ENCODE data around the gene PPFIA1. TPM values are rescaled to one million over a fixed set of nuclear protein-coding genes. Genes with fewer than 3 reads are reported as not detected.
A peak's percentile ranks its signal among the peaks of the same experiment; 100 is the strongest.

Gene PPFIA1
- total and polyA plus RNA-seq, 10 of the 15 experiments (the other 5 are each of a cell fraction or from before 2014, with no cell fraction given), result 5.2 to 26.2 (median 15.8) TPM

- no peak for DNase-seq (ENCODE audit: low read depth, low spot score)
- Histone ChIP-seq H3K79me2 (ENCODE audit: control insufficient read depth, insufficient read depth, low read length) (no peaks in the 10 kb centered on the region; the same call in 1 of the 2 replicates), H3K4me3 (no peak overlapping the region), H3K9me3 (replicated peaks; ENCODE audit: control insufficient read depth, insufficient read depth, low read length) (no peaks in the 10 kb centered on the region), H4K20me1 (ENCODE audit: control insufficient read depth, insufficient read depth) (no peaks in the 10 kb centered on the region), H3K4me2 (ENCODE audit: control insufficient read depth, insufficient read depth) (no peak overlapping the region), H3K27ac (ENCODE audit: control insufficient read depth, insufficient read depth) (no peak overlapping the region), H3K36me3 (ENCODE audit: control insufficient read depth in 2 of 2, insufficient read depth in 2 of 2, low read length in 1 of 2) (peaks cover 5 to 13% of the 10 kb centered on the region in 2 experiments; a peak in 3 of 4 replicates), H2AFZ (ENCODE audit: control insufficient read depth, low read depth, low read length) (no peak overlapping the region), H3K27me3 (replicated peaks in 1 of 2; ENCODE audit: control insufficient read depth in 2 of 2, insufficient read depth in 2 of 2, low read length in 1 of 2) (no peaks in the 10 kb centered on the region), H3K4me1 (ENCODE audit: control insufficient read depth, insufficient read depth, low read length) (peaks cover 14% of the 10 kb centered on the region), H3K9ac (ENCODE audit: control insufficient read depth, insufficient read depth, low read length) (no peak overlapping the region)
- WGBS (ENCODE audit: insufficient coverage, insufficient replicate concordance, low lambda C conversion rate, missing lambda C conversion rate), result 94% methylated on average over 7 of the region's 7 CpGs
- ATAC-seq, result no peak
- ChIA-PET SMC1A (ENCODE audit: uncharacterized antibody, unreplicated experiment) (no interaction called here), RAD21 (ENCODE audit: unreplicated experiment) (no interaction called here), CTCF (no interaction called here), POLR2A (no interaction called here)
- no peak for TF ChIP-seq RFX5 (IDR thresholded peaks at IDR 0.05; ENCODE audit: low read depth, low read length)
- TF ChIP-seq KDM1A (IDR thresholded peaks at IDR 0.05; ENCODE audit: borderline replicate concordance), result no peak
- FAIRE-seq, result no peak
- intact Hi-C loops (cut with micrococcal nuclease; ENCODE audit: unreplicated experiment), result no loop called here
- no TSS peak for BruUV-seq (replicated peaks)
- in situ Hi-C loops (cut with MboI), result no loop called here
Measured at GRCh38 chr11:70281156-70281609, 10.7 kb downstream of the PPFIA1 start.

- Histone ChIP-seq H3K9me3 (replicated peaks; ENCODE audit: control insufficient read depth, insufficient read depth, low read length) (no peaks in the 10 kb centered on the region), H3K27ac (ENCODE audit: control insufficient read depth, insufficient read depth) (no peak overlapping the region), H3K27me3 (replicated peaks in 1 of 2; ENCODE audit: control insufficient read depth in 2 of 2, insufficient read depth in 2 of 2, low read length in 1 of 2) (no peaks in the 10 kb centered on the region), H3K4me2 (ENCODE audit: control insufficient read depth, insufficient read depth) (peak overlapping the region; percentile 22; the same call in 1 of the 2 replicates), H3K36me3 (ENCODE audit: control insufficient read depth in 2 of 2, insufficient read depth in 2 of 2, low read length in 1 of 2) (peaks cover 5 to 15% of the 10 kb centered on the region in 2 experiments), H3K4me3 (no peak overlapping the region), H3K9ac (ENCODE audit: control insufficient read depth, insufficient read depth, low read length) (no peak overlapping the region), H4K20me1 (ENCODE audit: control insufficient read depth, insufficient read depth) (no peaks in the 10 kb centered on the region), H2AFZ (ENCODE audit: control insufficient read depth, low read depth, low read length) (no peak overlapping the region), H3K79me2 (ENCODE audit: control insufficient read depth, insufficient read depth, low read length) (no peaks in the 10 kb centered on the region; the same call in 1 of the 2 replicates), H3K4me1 (ENCODE audit: control insufficient read depth, insufficient read depth, low read length) (peaks cover 14% of the 10 kb centered on the region)
- CTCF ChIA-PET, result no interaction called here
- ATAC-seq (no peak), FAIRE-seq (no peak), DNase-seq (ENCODE audit: low read depth, low spot score) (no peak)
- WGBS (ENCODE audit: insufficient coverage, insufficient replicate concordance, low lambda C conversion rate, missing lambda C conversion rate), result 75% methylated on average over 4 of the region's 4 CpGs
- POLR2A ChIA-PET, result no interaction called here
- TF ChIP-seq NBN (IDR thresholded peaks at IDR 0.05) (no peak), SUPT20H (IDR thresholded peaks at IDR 0.05; ENCODE audit: borderline replicate concordance, control insufficient read depth, low read depth, low read length) (no peak), GATAD2B (conservative IDR thresholded peaks at IDR 0.05; ENCODE audit: low read depth) (no peak), SMC3 (IDR thresholded peaks at IDR 0.05; ENCODE audit: borderline replicate concordance, low read length) (no peak), HDAC6 (IDR thresholded peaks at IDR 0.05; ENCODE audit: unreplicated experiment) (no peak), PML (IDR thresholded peaks at IDR 0.05; ENCODE audit: low read length) (no peak), KLF5 (IDR thresholded peaks at IDR 0.05; ENCODE audit: partially characterized antibody) (no peak), CEBPB (IDR thresholded peaks at IDR 0.05; ENCODE audit: borderline replicate concordance in 1 of 2, low read depth in 2 of 2, low read length in 2 of 2) (no peak), RBBP5 (conservative IDR thresholded peaks at IDR 0.05) (no peak), ZNF217 (IDR thresholded peaks at IDR 0.05) (no peak), DPF2 (IDR thresholded peaks at IDR 0.05) (no peak), ATF2 (IDR thresholded peaks at IDR 0.05; ENCODE audit: low read length) (no peak), ASH2L (IDR thresholded peaks at IDR 0.05; ENCODE audit: borderline replicate concordance, low read depth) (no peak), MYC (IDR thresholded peaks at IDR 0.05; ENCODE audit: insufficient read depth, insufficient read length, insufficient replicate concordance, low read length, severe bottlenecking) (no peak), KAT2A (conservative IDR thresholded peaks at IDR 0.05; ENCODE audit: control insufficient read depth, low read depth, low read length) (no peak), SPI1 (IDR thresholded peaks at IDR 0.05; ENCODE audit: borderline replicate concordance, insufficient read depth, low read depth, low read length) (no peak), RB1 (IDR thresholded peaks at IDR 0.05; ENCODE audit: borderline replicate concordance) (no peak)
- in situ Hi-C loops (cut with MboI), result no loop called here
- intact Hi-C loops (cut with micrococcal nuclease; ENCODE audit: unreplicated experiment), result no loop called here
- BruUV-seq (replicated peaks), result no TSS peak
- SMC1A ChIA-PET (ENCODE audit: uncharacterized antibody, unreplicated experiment), result no interaction called here
- RAD21 ChIA-PET (ENCODE audit: unreplicated experiment), result no interaction called here
Measured at GRCh38 chr11:70282012-70282411, 11.5 kb downstream of the PPFIA1 start.

Measured in GM12878 (cell line).